HG03175 (cell line): Measurements from ENCODE around the gene DNAI1.

Source experiments
- ATAC-seq: cut with Tn5 transposase; IDR thresholded peaks from one replicate; pipeline ENCODE4 v1.9.1; 2021; ENCODE audit warnings: mild to moderate bottlenecking, moderate library complexity; ENCODE audit not compliant: unreplicated experiment

DNAI1 gene

DNA sequence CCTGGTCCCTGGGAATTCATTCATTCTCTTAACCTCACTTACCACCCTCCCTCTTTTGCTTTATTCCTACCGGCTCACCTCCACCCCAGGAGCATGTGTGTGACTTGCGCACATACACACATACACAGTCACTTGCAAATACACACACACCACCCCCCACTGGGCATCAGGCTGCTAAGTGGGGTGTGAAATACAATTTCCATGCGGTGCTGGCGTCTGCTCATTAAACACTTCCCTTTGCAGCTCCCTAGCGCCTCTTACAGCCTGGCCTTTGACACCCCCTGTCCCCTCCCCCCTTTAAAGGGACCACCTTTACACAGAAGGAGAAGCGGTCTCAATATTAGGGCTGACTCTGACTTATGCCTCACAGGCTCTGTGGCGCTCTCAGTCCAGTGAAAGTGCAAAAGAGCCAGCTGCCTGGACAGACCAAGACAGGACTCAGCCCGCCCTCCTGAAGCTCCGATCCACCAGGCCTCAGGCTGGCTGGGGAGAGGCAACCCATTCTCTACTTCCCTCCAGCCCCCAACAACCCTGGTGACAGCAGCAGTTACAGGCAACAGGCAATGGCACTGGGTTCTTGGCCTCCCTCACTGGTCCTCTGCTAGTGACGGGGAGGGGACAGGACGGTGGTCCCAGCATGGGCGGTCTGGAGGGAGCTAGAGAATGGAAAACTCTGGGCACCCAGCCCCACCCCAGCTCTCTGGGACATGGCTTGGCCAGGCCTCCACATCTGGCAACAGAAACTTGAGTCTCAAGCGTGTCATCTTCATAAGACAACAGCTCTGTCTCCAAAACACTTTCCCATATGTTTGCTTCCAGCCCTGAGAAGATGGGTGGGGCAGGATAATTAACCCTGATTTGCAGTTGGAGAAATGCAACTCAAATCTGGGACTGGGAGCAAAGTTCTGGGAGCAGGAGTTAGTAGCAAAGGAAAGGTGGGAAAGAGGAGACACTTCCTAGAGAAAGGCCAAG, 52.2 kb downstream of the DNAI1 start:
- ATAC-seq = no peak

GRCh38 chr9:34512131-34513078, 53.8 kb downstream of the DNAI1 start:
- ATAC-seq = no peak

DNA sequence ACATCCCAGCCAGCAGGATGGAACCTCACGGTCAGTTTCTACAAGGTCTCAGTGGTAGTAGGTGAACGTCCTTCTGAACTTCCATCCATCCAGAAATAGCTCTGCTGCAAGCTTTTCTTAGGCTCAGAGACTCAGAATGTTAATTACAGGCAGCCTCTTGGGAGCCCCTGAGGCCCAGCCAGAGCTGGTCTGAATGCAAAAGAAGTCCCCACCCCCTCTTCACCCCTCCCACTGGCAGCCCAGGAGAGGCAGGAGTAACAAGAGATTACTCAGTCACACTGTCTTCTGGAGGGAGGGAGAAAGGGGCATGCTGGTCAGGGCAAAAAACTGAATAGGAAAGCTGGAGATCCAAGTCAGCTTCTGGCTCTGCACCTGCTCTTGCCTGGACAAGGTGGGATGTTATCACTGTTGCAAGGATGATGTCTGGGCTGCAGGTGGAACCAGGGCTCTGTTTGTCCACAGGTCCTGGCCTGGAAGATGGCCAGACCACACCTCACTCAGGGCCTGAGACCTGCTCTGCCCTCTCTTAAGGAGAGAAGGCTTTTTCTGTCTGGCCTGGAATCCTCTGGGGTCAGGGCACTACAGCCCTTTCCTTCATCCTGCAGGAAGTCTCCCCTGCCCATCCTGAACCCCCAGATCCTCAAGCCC, 55.1 kb downstream of the DNAI1 start:
- no peak for ATAC-seq

GRCh38 chr9:34514401-34514800, 55.8 kb downstream of the DNAI1 start:
- ATAC-seq = no peak

DNA sequence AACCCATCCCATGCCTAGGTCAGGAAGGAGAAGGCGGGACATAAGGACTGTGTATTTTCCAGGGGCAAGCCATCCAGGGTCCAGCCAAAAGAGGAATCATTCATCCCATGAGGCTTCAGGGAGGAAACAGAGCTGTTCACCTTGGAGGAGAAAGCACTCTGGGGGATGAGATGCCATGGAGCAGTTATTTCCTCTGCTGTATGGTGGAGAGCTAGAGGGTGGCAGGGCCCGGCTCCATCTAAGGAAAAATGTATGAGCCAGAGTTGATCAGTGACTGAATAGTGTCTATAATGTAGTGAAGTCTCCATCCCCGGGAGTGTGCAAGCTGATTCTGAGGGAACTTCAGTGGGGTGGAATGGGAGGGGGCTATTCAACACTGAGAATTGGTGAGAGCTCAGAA, 56.2 kb downstream of the DNAI1 start:
- no peak for ATAC-seq

GRCh38 chr9:34515959-34516358, 57.4 kb downstream of the DNAI1 start:
- ATAC-seq = no peak

- no peak for ATAC-seq
Measured at GRCh38 chr9:34517185-34517584, 58.6 kb downstream of the DNAI1 start.

DNA sequence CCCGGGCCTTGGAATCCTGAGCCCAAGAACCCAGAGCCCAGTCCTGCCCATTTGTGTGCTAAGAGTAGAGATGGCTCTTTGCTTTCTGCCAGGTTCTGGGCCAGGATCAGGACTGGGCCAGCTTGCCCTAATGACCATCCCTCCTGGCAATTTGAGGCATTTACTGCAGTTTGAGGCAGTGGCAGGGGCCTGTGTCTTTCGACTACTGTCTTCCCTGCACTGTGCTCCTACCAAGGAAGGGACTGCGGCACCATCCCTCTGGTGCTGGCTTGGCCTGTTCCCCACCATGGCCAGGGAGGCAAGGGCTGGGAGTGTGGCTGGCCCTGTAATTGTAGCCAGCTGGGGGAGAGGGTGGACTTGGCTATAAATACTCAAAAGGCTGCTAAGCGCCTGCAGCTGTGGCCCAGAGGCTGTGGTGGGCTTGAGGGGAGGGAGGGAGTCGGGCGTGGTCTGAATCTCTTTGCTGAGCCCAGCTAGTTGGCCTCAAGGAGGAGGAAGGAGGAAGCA, 59.6 kb downstream of the DNAI1 start:
- no peak for ATAC-seq

GRCh38 chr9:34518896-34519295, 60.3 kb downstream of the DNAI1 start:
- no peak for ATAC-seq

DNA sequence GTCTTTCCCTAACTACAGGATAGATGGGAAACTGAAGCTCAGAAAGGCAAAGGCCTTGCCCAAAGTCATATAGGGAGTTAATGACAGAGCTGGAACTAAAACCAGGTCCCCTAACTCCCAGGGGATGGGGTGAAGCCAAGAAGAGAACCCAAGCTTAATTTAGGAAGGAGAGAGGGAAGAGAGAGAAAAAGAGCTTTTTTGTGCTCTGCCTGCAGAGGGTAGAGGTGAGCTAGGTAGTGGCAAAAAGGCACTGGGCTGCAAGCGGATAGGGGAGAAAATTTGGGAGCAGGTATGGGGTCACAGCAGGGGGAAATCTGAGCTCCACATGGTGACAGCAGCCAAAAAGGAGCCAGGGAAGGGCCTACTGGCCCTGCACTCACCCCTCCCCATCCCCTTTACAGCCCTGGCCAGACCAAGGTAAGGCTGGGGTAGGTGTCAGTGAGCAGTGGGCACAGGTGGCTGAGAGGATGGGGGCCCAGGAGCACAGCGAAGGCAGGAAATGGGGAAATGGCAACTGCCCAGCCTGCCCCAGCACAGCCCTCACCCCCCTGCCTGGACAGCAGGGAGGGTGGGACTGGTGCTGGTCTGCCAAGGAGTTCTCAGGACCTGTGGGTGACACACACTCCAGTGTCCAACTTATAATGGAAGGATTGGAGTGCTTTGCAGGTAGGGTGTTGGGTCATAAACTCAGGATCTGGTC, 60.9 kb downstream of the DNAI1 start:
- ATAC-seq = no peak

DNA sequence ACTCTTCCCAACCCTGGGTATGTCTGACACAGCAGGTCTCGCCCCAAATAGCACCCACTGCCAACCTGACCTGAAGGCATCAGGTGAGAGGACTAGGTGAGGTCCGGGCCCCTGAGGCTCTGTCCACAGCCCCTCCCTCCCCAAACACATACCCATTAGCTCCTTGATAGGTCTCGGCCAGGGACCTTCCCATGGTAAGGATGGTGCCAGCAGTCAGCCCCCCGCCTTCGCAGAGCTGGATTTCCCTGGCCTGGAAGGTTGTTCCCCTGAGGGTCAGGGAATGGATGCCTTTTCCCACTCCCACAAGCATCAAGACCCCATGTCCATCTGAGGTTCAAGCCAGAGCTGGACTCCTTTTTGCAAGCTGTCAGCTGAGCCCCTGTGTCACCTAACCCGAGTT, 61.5 kb downstream of the DNAI1 start:
- no peak for ATAC-seq

DNA sequence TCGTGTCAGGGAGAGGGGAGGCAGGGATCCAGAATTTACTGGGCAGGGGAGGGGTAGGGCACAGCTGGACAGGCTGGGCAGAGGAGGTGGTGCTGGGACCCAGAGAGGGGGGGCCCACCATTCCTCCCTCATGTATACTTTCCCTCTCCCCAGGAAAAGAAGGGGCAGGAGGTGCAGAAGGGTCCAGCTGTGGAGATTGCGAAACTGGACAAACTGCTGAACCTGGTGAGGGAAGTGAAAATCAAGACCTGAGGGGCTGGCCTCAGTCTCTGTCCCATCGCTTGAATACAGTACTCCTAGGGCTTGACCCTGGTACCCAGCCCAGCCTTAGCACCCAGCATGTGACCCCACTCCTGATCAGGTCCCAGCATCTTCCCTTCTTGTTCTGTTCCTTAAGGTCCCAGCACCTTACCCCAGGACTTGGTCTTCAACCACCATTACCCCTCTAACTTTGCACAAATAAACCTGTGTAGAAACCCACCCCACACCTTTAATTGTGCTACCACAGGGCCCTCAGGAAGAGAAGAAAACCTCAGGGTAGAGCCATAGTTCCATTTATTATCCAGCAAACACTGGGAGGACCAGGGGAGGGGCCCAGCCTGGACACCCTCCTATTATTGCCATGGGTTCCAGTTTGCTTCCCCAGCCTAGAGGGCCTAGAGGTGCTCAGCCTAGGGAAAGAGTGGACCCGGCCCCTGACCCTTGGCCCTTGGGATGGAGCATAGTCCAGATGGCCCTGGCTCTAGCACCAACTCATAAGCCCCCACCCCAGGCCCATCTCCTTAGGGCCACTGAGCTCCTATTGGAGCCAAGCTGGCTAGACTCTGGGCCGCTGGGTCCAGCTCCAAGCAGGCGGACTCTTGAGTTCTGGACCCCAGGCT, 62.1 kb downstream of the DNAI1 start:
- ATAC-seq = no peak

GRCh38 chr9:34521406-34522045, 62.9 kb downstream of the DNAI1 start:
- no peak for ATAC-seq

GRCh38 chr9:34522091-34522887, 63.7 kb downstream of the DNAI1 start:
- no peak for ATAC-seq

- ATAC-seq = peak; percentile 78
Measured at GRCh38 chr9:34522971-34523797, 64.6 kb downstream of the DNAI1 start, which contains the start of gene ENHO. Gene ENHO, minus strand, starts transcription at chr9:34522990. Its CDS starts 1,295 bp downstream, at chr9:34521695.

DNA sequence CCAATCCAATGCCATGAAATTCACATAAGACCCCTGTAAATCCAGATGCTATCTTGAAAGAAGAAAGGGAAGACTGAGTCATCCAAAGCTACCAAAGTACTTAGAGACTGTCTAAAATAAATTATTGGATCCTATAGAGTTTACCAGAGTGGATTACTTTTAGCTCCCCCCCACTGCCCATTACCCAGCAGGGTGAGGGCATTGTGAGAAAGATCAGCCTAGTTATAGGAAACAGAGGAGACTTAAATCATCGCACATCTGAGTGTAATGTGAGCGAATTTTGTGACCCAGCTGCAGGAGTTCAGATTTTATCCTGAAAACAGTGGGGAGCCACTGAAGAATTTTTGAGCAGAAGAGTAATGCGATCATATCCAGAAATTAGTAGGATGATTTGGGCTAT, 65.7 kb downstream of the DNAI1 start:
- ATAC-seq = no peak

GRCh38 chr9:34526026-34526425, 67.4 kb downstream of the DNAI1 start:
- no peak for ATAC-seq
